Measurements from ENCODE around the gene AGMAT.

DNA sequence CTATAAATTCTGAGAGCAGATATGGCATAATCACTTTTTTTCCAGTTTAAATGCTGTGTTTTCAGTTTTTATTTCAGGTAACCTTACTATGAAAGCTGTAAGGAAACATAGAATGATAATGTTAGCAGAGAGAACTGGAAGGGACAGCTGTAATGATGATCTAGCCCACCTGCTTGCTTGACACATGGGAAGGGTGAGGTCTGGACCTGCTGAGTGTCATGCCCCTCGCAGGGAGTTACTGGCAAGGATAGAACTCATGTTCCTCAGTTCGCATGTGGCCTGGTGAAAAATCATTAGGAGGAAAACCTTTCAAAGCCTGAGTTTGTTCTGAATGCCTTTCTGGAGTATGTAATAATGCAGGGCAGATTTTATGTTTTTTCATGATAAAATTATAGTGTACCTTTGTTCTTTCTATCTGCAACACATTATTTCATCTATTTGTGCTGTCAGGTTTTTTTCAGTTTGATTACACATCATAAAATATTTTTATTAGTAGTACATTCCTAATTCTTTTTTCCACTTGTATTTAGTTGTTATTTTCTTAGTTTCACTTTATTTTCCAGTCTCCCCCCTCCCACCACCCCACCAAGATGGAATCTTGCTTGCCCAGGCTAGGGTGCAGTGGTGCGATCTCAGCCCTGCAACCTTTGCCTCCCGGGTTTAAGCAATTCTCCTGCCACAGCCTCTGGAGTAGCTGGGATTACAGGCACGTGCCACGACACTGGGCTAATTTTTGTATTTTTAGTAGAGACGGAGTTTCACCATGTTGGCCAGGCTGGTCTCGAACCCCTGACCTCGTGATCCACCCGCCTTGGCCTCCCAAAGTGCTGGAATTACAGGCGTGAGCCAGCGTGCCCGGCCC is 40.4 kb upstream of the AGMAT start:
- TF ChIP-seq, protein P1, sequence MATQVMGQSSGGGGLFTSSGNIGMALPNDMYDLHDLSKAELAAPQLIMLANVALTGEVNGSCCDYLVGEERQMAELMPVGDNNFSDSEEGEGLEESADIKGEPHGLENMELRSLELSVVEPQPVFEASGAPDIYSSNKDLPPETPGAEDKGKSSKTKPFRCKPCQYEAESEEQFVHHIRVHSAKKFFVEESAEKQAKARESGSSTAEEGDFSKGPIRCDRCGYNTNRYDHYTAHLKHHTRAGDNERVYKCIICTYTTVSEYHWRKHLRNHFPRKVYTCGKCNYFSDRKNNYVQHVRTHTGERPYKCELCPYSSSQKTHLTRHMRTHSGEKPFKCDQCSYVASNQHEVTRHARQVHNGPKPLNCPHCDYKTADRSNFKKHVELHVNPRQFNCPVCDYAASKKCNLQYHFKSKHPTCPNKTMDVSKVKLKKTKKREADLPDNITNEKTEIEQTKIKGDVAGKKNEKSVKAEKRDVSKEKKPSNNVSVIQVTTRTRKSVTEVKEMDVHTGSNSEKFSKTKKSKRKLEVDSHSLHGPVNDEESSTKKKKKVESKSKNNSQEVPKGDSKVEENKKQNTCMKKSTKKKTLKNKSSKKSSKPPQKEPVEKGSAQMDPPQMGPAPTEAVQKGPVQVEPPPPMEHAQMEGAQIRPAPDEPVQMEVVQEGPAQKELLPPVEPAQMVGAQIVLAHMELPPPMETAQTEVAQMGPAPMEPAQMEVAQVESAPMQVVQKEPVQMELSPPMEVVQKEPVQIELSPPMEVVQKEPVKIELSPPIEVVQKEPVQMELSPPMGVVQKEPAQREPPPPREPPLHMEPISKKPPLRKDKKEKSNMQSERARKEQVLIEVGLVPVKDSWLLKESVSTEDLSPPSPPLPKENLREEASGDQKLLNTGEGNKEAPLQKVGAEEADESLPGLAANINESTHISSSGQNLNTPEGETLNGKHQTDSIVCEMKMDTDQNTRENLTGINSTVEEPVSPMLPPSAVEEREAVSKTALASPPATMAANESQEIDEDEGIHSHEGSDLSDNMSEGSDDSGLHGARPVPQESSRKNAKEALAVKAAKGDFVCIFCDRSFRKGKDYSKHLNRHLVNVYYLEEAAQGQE (IDR thresholded peaks at IDR 0.05; ENCODE audit: low read depth): no peak
- TF ChIP-seq FOXM1 (IDR thresholded peaks at IDR 0.05; ENCODE audit: borderline replicate concordance, low read depth): no peak

Measured in Ishikawa (cell line).